Measurements from ENCODE around the gene SEBOX.

SEBOX gene

GRCh38 chr17:28369684-28370034, 4.7 kb upstream of the SEBOX start:
- DNase-seq (ENCODE audit: insufficient read length, low spot score) (no peak), FAIRE-seq (no peak)

- FAIRE-seq, result no peak
- no peak for DNase-seq (ENCODE audit: insufficient read length, low spot score)
These were observed 4.1 kb upstream of the SEBOX start for GRCh38 chr17:28368915-28369683.

GRCh38 chr17:28368306-28368831, 3.4 kb upstream of the SEBOX start:
- no peak for DNase-seq (ENCODE audit: insufficient read length, low spot score)
- no peak for FAIRE-seq

- FAIRE-seq (no peak), DNase-seq (ENCODE audit: insufficient read length, low spot score) (no peak)
These were observed 2.8 kb upstream of the SEBOX start for GRCh38 chr17:28367641-28368305.

- DNase-seq (ENCODE audit: insufficient read length, low spot score), result no peak
- no peak for FAIRE-seq
These were observed 1.6 kb upstream of the SEBOX start for GRCh38 chr17:28366605-28367004.

GRCh38 chr17:28365487-28365886, 488 bp upstream of the SEBOX start:
- DNase-seq (ENCODE audit: insufficient read length, low spot score) (no peak), FAIRE-seq (no peak)

GRCh38 chr17:28363776-28364650, 986 bp downstream of the SEBOX start:
- DNase-seq (ENCODE audit: insufficient read length, low spot score) (no peak), FAIRE-seq (no peak)

- FAIRE-seq (no peak), DNase-seq (ENCODE audit: insufficient read length, low spot score) (no peak)
These were observed 1.8 kb downstream of the SEBOX start for GRCh38 chr17:28363186-28363585.

- FAIRE-seq, result no peak
- no peak for DNase-seq (ENCODE audit: insufficient read length, low spot score)
These were observed 7.2 kb downstream of the SEBOX start for GRCh38 chr17:28357901-28358197.

- peak; percentile 95 for DNase-seq (ENCODE audit: insufficient read length, low spot score)
- peak; percentile 82 for FAIRE-seq
These were observed 7.7 kb downstream of the SEBOX start, which contains the start of gene POLDIP2 for GRCh38 chr17:28357061-28357900. Gene POLDIP2 (minus strand): TSS chr17:28357527. CDS start chr17:28357448, 79 bp downstream.

GRCh38 chr17:28350271-28350670, 14.7 kb downstream of the SEBOX start:
- FAIRE-seq, result no peak
- DNase-seq (ENCODE audit: insufficient read length, low spot score), result no peak

GRCh38 chr17:28348979-28349378, 16.0 kb downstream of the SEBOX start:
- no peak for DNase-seq (ENCODE audit: insufficient read length, low spot score)

GRCh38 chr17:28347261-28347891, 17.6 kb downstream of the SEBOX start:
- FAIRE-seq (no peak), DNase-seq (ENCODE audit: insufficient read length, low spot score) (peak; percentile 71)

More at GRCh38 chr17:28348979-28349378, 16.0 kb downstream of the SEBOX start:
- FAIRE-seq, result no peak

- DNase-seq (ENCODE audit: insufficient read length, low spot score) (no peak), FAIRE-seq (no peak)
These were observed 18.2 kb downstream of the SEBOX start for GRCh38 chr17:28346746-28347246.

- FAIRE-seq, result no peak
- DNase-seq (ENCODE audit: insufficient read length, low spot score), result no peak
These were observed 18.8 kb downstream of the SEBOX start for GRCh38 chr17:28346199-28346580.

- peak; percentile 60 for FAIRE-seq
These were observed 19.4 kb downstream of the SEBOX start for GRCh38 chr17:28345419-28346198.

GRCh38 chr17:28344435-28344901, 20.5 kb downstream of the SEBOX start:
- DNase-seq (ENCODE audit: insufficient read length, low spot score), result no peak
- no peak for FAIRE-seq

More at GRCh38 chr17:28345419-28346198, 19.4 kb downstream of the SEBOX start:
- no peak for DNase-seq (ENCODE audit: insufficient read length, low spot score)

- FAIRE-seq, result no peak
- DNase-seq (ENCODE audit: insufficient read length, low spot score), result no peak
These were observed 21.0 kb downstream of the SEBOX start for GRCh38 chr17:28344011-28344410.

- peak; percentile 60 for FAIRE-seq
- no peak for DNase-seq (ENCODE audit: insufficient read length, low spot score)
These were observed 21.5 kb downstream of the SEBOX start for GRCh38 chr17:28343491-28343932.

Measured in HTR-8/SVneo (cell line).